Inflammatory macrophage treated with lipopolysaccharide for 4 hours (primary cell): ENCODE results near the gene TMEM14C.

Experiments used
- DNase-seq: peaks from one replicate; pipeline ENCODE4 v3.0.0-alpha.2; 2020

TMEM14C gene

DNA sequence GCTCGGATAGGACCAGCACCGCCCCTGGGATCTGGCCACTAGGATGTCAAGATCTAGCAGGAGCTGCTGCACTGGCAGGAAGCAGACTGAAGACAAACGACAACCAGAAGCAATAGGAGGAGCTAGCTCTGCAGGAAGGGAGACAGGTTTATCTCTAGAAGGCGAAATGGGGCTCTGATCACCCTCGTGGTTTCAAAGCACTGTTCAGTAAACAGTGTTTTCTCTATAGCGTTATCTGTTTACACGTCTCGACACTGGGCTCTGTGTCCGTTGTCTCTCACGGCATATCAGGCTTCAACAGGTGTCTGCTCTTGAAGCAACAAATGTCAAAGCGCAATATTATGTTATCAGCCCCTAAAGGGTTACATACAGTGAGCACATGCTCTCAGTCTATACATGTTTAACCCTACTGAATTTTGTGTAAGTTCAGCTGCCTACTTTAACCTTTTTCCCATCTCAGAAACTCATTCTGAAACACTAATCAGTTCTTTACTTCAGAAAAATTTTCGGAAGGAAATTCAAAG lies 48.6 kb downstream of the TMEM14C start:
- no peak for DNase-seq

GRCh38 chr6:10778230-10778629 lies 55.4 kb downstream of the TMEM14C start:
- DNase-seq, result no peak

DNA sequence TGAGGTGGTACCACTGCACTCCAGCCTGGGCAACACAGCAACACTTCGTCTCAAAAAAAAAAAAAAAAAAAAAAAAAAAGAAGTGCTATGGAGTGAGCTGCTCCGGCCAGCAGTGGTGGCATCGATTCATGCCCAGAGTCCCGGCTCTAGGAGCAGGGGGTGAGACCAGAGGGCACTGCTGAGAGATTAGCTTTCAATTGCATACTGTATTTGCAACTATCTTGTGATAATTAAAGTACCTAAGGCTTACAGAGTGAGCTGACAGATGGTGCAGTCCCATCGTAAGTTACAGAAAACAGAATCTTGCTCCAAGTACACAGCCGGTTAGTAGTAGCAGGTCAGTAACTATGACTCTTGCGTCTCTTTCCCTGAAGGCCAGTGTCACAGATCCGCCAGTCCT lies 56.2 kb downstream of the TMEM14C start:
- DNase-seq, result no peak
